GM21723 (cell line): ENCODE results near the gene COPS8.

Experiments
- ATAC-seq: cut with Tn5 transposase; IDR thresholded peaks from one replicate; pipeline ENCODE4 v1.9.1; 2021; ENCODE audit warnings: mild to moderate bottlenecking, moderate library complexity; ENCODE audit not compliant: unreplicated experiment

Gene COPS8

DNA sequence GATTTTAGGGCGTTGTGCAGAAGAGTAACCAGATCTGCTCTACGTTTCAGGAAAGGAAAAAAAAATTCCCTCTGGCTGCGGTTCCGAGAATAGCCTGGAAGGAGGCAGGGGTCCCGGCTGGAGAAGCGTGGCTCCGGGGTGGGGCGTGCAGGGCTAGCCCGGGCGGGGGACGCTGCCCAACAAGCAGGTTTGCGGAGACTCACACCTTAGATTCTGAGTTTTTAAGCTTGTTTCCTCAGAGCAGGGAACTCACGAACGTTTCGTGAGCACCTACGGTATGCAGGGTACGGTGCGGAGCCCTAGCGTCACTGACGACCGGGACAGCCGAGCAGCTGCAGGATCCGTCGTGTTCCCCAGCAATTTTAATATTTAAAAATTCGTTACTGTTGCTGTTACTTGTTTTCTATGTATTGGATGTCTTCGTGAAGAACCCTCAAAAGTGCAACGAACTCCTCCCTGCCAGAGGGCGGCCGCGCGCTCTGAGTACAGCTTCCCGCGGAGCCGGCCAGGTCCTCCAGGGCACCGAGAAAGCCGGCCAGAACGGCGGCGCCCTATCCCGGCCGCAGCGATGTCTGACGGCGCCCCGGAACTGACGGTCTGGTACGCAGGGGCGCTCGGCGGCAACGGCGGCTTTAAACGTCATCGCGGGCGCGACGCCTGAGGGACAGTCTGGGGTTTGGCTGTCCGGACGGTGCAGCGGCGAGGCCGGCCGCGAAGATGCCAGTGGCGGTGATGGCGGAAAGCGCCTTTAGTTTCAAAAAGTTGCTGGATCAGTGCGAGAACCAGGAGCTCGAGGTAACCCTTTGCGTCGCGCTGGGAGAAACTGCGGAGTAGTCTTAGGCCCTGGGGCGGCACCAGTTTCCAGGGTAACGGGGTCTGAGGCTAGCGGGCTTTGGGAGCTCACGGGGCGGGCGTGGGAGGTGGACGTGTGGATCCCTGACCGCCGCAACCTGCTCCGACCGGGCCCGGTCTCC lies at the start of gene COPS8:
Gene COPS8 (plus strand): TSS at position 642 of the 974 bp plus-strand sequence. CDS start 76 bp downstream, at position 718.
- peak; percentile 99 for ATAC-seq

GRCh38 chr2:237039301-237040031 lies 46.2 kb upstream of the COPS8 start:
- no peak for ATAC-seq

- no peak for ATAC-seq
Observed at GRCh38 chr2:237041231-237041630, 44.5 kb upstream of the COPS8 start.

DNA sequence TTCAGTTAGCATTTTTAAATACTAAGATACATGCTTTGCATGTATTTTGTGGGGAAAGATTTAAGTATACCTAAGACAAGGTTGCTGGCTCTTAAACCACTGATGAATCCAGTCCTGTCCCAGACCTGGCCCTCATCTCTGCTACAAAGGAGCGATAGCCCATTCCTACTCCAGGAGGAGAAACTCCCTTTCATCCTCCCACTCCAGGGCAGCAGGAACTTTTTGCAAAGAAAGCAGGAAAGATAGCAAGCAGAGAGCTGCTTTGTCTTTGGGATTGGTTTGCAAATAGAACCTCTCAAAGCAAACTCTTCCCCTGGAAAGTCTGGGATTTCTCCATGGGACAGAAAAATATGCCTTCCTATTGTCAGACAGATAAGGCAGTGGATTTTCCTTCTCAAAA lies 43.6 kb upstream of the COPS8 start:
- no peak for ATAC-seq

DNA sequence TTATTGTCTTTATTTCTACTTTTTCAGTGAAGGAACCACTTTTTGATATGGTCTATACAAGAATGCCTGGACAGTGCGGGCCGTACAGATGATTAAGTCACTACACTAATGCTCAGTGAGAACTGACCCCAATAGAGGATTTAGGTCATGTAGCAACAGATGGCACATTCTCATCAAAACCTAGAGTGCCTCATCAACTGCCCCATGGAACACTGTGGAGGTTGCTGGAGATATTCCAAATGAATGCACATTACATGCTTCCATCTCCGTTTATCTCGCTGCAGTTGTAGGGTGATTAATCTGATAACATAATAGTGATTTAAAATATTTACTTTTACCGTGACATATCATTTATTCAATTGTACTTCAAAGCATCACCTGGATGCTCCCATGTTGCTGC lies 41.8 kb upstream of the COPS8 start:
- ATAC-seq = no peak

GRCh38 chr2:237044281-237044680 lies 41.4 kb upstream of the COPS8 start:
- ATAC-seq = no peak

DNA sequence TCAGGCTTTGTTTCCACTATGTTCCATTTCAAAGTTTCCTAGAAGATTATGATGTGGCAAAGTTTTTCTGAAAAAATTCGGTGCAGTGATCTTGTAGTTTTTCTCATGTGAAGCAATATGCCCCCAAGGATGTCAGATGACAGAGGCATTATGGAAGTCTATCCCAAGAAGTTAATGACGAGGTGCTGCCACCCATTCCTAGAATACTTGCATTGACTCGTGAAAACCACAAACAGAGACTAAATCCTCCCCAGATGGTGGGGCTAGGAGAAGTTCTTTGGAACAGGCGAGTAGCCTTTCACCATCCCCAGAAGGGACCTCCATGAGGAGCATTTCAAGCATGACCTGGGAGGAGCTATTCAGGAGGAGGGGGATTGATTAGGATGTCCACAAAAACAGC lies 40.2 kb upstream of the COPS8 start:
- ATAC-seq = no peak

- ATAC-seq = no peak
Observed at GRCh38 chr2:237048595-237048994, 37.1 kb upstream of the COPS8 start.

DNA sequence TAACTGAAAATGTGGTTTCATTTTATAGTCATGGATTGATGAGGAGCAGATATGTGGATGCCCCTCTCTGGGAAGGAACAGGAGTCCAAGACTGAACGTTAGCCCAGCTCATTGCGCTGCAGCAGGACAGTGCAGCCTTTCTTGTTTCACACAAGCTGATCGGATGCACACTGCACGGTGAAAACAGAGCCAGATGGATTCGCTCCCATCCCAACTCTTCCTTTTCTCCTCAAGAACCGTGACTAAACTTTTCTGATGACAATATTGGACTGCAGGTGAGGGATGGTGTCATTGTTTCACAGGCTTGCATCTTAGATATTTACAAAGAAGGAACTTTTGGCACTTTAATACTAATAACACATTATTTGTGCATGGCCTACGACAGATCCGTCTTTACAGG lies 33.8 kb upstream of the COPS8 start:
- ATAC-seq = no peak

DNA sequence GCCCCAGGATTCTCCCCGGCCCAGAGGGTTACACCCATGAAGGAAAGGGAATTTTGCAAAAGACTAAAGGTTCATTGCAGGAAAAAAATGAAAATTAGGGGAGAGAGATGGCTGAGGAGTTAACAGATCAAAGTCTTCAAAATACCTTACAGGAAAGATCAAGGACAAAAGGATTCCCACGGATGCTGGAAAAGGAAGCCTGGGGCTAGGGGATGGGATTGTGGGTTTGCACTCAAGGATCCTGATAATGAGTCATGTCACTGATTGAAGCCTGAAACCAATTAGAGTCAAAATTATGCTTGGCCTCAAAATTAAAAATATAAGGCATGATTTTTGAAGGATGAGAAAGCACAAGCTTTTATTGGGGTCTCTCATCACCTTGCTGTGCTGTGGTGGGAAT lies 32.6 kb upstream of the COPS8 start:
- ATAC-seq = no peak

GRCh38 chr2:237055386-237056100 lies 30.1 kb upstream of the COPS8 start:
- ATAC-seq = no peak

DNA sequence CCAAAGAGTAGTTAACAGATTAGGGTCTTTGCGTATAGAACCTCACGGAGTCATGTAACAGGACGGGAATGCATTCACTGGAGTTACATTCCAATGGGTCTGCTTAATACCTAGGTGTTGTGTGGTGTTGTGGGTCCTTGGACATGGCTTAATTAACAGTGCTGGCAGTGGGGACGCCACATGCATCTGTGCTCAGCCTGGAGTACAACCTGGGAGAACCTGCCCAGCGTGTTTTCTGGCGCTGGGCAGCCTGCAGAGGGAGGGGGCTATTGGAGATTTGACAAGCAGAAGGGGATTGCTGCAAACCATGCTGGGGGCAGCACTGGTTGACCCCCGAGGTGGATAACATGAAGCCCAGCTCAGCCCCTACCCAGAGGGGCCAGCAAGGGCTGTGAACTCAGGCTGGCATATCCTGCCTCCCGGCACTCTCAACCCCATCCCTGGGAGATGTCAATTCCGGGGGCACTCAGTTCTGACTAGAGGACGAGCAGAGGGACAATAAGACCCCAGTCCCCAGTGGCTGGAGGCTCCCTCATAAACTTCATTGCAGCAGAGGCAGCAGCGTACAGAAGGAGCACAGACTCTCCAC lies 29.3 kb upstream of the COPS8 start:
- no peak for ATAC-seq

DNA sequence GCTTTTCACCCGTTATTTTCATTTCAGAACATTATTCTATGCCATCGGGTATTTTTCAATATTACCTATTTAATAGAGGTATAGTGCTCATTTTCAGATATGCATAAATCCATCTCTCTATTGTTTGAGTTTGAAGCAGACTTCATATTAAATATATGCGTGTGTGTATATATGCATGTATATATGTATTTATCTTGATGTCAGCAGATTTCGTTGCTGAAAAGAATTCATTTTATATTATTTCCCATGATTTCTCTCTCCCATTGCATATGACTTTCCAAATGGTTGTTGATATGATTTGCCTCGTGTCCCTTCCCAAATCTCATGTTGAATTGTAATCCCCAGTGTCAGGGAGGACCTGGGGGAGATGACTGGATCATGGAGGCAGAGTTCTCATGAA lies 28.6 kb upstream of the COPS8 start:
- ATAC-seq = no peak

GRCh38 chr2:237057893-237058300 lies 27.8 kb upstream of the COPS8 start:
- ATAC-seq = peak; percentile 78

DNA sequence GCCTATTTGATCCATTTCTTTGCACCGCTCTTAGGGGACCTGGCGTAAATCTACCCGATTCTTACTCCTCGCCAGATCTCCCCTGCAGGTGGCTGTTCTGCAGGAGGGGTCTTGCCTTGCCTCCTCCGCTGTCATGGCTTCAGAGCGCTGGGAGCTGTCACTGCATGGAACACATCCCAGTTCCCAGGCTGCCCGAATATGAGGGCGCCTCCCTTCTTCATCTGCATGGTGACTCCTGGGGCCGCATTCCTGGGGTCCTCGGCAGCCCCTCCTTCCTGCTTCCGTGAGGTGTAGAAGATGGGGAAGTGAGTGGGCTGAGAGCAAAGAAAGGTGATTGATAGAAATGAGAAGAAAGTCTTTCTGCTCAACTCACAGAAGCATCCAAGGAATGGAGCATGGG lies 27.3 kb upstream of the COPS8 start:
- no peak for ATAC-seq

GRCh38 chr2:237059155-237059875 lies 26.4 kb upstream of the COPS8 start:
- ATAC-seq = peak; percentile 75

DNA sequence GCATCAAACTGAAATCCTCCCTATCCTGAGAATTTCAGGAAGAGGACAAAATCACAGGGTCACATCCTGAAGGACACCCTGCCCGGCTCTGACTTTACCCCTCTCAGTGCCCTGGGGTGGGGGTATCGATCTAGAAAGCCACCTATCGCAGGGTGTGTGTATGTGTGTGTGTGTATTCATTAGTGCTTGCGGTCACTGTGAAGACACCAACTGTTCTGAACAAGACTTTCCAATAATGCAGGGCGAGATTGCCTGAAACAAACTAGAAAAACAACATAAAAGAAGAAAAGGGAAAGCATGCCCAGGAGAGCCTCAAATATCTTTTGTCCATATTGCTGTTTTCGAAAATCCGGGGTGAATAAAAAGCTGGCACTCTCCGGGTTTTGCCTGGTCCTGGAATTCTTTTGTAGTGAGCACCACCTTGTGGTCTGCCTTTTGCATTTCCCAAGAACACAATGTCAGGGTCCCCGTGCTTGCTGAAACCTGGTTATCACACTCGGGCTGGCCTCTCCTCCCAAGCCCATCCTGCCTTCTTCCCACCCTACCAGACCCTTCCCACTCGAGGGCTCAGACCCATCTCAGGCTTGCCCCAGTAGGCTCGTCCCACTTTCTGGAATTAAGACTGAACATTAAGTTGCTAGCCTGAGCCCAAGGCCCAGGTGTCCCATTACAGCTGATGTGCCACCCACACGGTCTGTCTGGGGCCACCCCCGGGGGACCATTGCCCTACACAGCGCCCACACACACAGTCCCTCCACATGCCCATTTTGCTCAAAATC lies 25.0 kb upstream of the COPS8 start:
- no peak for ATAC-seq

DNA sequence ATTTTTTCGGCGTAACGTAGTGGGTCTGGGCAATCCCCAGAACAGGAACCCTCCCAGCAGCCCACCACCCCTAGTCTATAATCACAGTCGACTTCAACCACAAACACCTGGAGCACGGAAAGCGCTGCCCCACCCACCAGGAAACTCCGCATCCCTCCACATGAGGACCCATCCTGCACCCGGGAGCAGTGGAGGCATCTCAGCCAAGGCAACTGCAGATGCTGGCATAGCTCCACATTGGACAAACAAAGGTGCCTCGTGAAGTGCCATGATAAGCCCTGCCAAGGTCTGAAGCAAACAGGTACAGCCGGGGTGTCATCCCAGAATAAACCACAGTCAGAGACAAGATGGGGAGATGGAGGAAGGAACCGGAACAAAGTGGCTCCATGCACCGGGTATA lies 24.3 kb upstream of the COPS8 start:
- no peak for ATAC-seq

DNA sequence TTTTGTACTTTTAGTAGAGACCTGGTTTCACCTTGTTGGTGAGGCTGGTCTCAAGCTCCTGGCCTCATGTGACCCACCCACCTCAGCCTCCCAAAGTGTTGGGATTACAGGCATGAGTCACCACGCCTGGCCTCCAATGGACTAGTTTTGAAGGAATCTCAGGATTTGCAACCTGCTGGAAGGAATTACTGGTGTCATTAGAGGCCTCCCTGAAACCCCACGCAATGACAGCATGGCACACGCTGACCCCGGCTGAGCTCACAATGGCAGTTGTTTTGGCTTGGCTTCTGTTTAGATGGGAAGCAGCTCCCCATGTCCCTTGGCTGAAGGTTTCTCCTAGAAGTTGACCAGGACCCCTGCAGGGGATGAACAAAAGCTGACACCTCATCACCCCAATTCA lies 23.1 kb upstream of the COPS8 start:
- no peak for ATAC-seq
